Astrocyte (in vitro differentiated cells and primary cell): ENCODE results near the gene TEX14. TPM values are rescaled to one million over a fixed set of nuclear protein-coding genes. Genes with fewer than 3 reads are reported as not detected.

Experiments used
- DNase-seq: peaks from one replicate; pipeline ENCODE4 v3.0.0-alpha.2; 2010; ENCODE audit warnings: low read depth
- FAIRE-seq: peaks from 2 replicates; lab custom pipeline; 2011; peaks lifted over from hg19 to GRCh38; lab: Jason Lieb, UNC
- H2AFZ ChIP-seq: 2 replicates; pipeline ENCODE4 v1.6.0; 2012; ENCODE audit warnings: low read depth, low read length, inconsistent platforms
- H3K27ac ChIP-seq: 2 replicates; pipeline ENCODE4 v1.5.1; 2011; ENCODE audit warnings: low read depth, low read length, inconsistent platforms
- H3K27me3 ChIP-seq: 2 replicates; pipeline ENCODE4 v1.6.0; 2011; ENCODE audit warnings: low read length, inconsistent platforms; ENCODE audit not compliant: insufficient read depth
- H3K36me3 ChIP-seq: 2 replicates; pipeline ENCODE4 v1.5.1; 2011; ENCODE audit warnings: low read length, inconsistent platforms; ENCODE audit not compliant: insufficient read depth
- H3K4me1 ChIP-seq: 2 replicates; pipeline ENCODE4 v1.5.1; 2011; ENCODE audit warnings: low read length, inconsistent platforms; ENCODE audit not compliant: insufficient read depth
- H3K4me2 ChIP-seq: 2 replicates; pipeline ENCODE4 v1.6.0; 2012; ENCODE audit warnings: low read length, inconsistent platforms
- H3K4me3 ChIP-seq: 2 replicates; pipeline ENCODE4 v1.5.1; 2011; ENCODE audit warnings: low read depth, mild to moderate bottlenecking, low read length, inconsistent platforms; ENCODE audit not compliant: insufficient read depth
- H3K79me2 ChIP-seq: 2 replicates; pipeline ENCODE4 v1.6.0; 2012; ENCODE audit warnings: mild to moderate bottlenecking, low read length, inconsistent platforms; ENCODE audit not compliant: insufficient read depth
- H3K9ac ChIP-seq: 2 replicates; pipeline ENCODE4 v1.6.0; 2012; ENCODE audit warnings: mild to moderate bottlenecking, low read length, inconsistent platforms
- H3K9me3 ChIP-seq: 2 replicates; pipeline ENCODE4 v1.5.1; 2012; ENCODE audit warnings: low read depth, mild to moderate bottlenecking, low read length, inconsistent platforms; ENCODE audit not compliant: insufficient read depth
- H4K20me1 ChIP-seq: 2 replicates; pipeline ENCODE4 v1.6.0; 2012; ENCODE audit warnings: low read length, inconsistent platforms; ENCODE audit not compliant: insufficient read depth
- H3K27ac Mint-ChIP-seq: one replicate; pipeline ENCODE4 v1.8.0; 2021; ENCODE audit warnings: mild to moderate bottlenecking, mixed read lengths; ENCODE audit not compliant: unreplicated experiment
- H3K27me3 Mint-ChIP-seq: one replicate; pipeline ENCODE4 v1.8.0; 2021; ENCODE audit warnings: low read depth, mixed read lengths; ENCODE audit not compliant: unreplicated experiment
- H3K36me3 Mint-ChIP-seq: one replicate; pipeline ENCODE4 v1.8.0; 2021; ENCODE audit warnings: low read depth, mixed read lengths; ENCODE audit not compliant: unreplicated experiment
- H3K4me1 Mint-ChIP-seq: one replicate; pipeline ENCODE4 v1.8.0; 2021; ENCODE audit warnings: low read depth, mixed read lengths; ENCODE audit not compliant: unreplicated experiment
- H3K4me3 Mint-ChIP-seq: one replicate; pipeline ENCODE4 v1.8.0; 2021; ENCODE audit warnings: mild to moderate bottlenecking, moderate library complexity, mixed read lengths; ENCODE audit not compliant: unreplicated experiment
- H3K9me3 Mint-ChIP-seq: one replicate; pipeline ENCODE4 v1.8.0; 2021; ENCODE audit warnings: mild to moderate bottlenecking, mixed read lengths; ENCODE audit not compliant: unreplicated experiment
- CTCF ChIP-seq: IDR thresholded peaks from 2 replicates; pipeline ENCODE4 v1.5.1; 2011; ENCODE audit warnings: low read depth, mild to moderate bottlenecking, inconsistent platforms, low read length, moderate library complexity; ENCODE audit not compliant: insufficient read depth
- EZH2 ChIP-seq: IDR thresholded peaks from 2 replicates; pipeline ENCODE4 v1.6.1; 2012; ENCODE audit warnings: mild to moderate bottlenecking, low read length, inconsistent platforms; ENCODE audit not compliant: insufficient read depth
- total RNA-seq: library from RNA; stranded (reverse); gene quantifications from 2 replicates; pipeline ENCODE4 v1.2.1, GENCODE V29; 2021

The TEX14 gene
- total RNA-seq, 1 donor from 2014 or later = 0.09 TPM

GRCh38 chr17:58593123-58593522 lies 98.7 kb downstream of the TEX14 start:
- no peaks in the 10 kb centered on the region for H4K20me1 ChIP-seq
- H3K4me2 ChIP-seq = no peak overlapping the region
- DNase-seq (no peak), FAIRE-seq (no peak)
- no peaks in the 10 kb centered on the region for H3K4me1 ChIP-seq
- H3K4me1 Mint-ChIP-seq = no peaks in the 10 kb centered on the region
- no peak overlapping the region for H3K27ac Mint-ChIP-seq
- H2AFZ ChIP-seq = no peak overlapping the region
- H3K9ac ChIP-seq = no peak overlapping the region
- no peaks in the 10 kb centered on the region for H3K9me3 Mint-ChIP-seq
- no peaks in the 10 kb centered on the region for H3K9me3 ChIP-seq
- H3K36me3 Mint-ChIP-seq = no peaks in the 10 kb centered on the region
- H3K79me2 ChIP-seq = no peaks in the 10 kb centered on the region
- H3K27ac ChIP-seq = no peak overlapping the region
- no peak overlapping the region for H3K4me3 Mint-ChIP-seq
- no peak for TF ChIP-seq EZH2
- TF ChIP-seq CTCF = no peak
- H3K4me3 ChIP-seq = no peak overlapping the region
- H3K27me3 ChIP-seq = no peaks in the 10 kb centered on the region
- H3K36me3 ChIP-seq = no peaks in the 10 kb centered on the region
- H3K27me3 Mint-ChIP-seq = no peaks in the 10 kb centered on the region

- no peak overlapping the region for H2AFZ ChIP-seq
- TF ChIP-seq CTCF (peak; percentile 5), EZH2 (no peak)
Measured at GRCh38 chr17:58591455-58591854, 100.4 kb downstream of the TEX14 start.

GRCh38 chr17:58590377-58590776 lies 101.5 kb downstream of the TEX14 start:
- Mint-ChIP-seq H3K27ac (no peak overlapping the region), H3K27me3 (no peaks in the 10 kb centered on the region), H3K9me3 (no peaks in the 10 kb centered on the region), H3K4me1 (no peaks in the 10 kb centered on the region), H3K36me3 (no peaks in the 10 kb centered on the region), H3K4me3 (no peak overlapping the region)
- Histone ChIP-seq H3K27ac (no peak overlapping the region), H3K9me3 (no peaks in the 10 kb centered on the region), H4K20me1 (no peaks in the 10 kb centered on the region), H3K36me3 (no peaks in the 10 kb centered on the region), H3K4me2 (no peak overlapping the region), H3K4me1 (no peaks in the 10 kb centered on the region), H3K9ac (no peak overlapping the region), H2AFZ (no peak overlapping the region), H3K27me3 (no peaks in the 10 kb centered on the region), H3K4me3 (no peak overlapping the region), H3K79me2 (no peaks in the 10 kb centered on the region)
- DNase-seq (no peak), FAIRE-seq (no peak)
- no peak for TF ChIP-seq EZH2
- TF ChIP-seq CTCF = no peak

More at GRCh38 chr17:58591455-58591854, 100.4 kb downstream of the TEX14 start:
- no peak overlapping the region for H3K27ac Mint-ChIP-seq
- H3K9me3 Mint-ChIP-seq = no peaks in the 10 kb centered on the region
- H3K9ac ChIP-seq = no peak overlapping the region
- no peak overlapping the region for H3K27ac ChIP-seq
- no peak overlapping the region for H3K4me3 Mint-ChIP-seq
- no peaks in the 10 kb centered on the region for H3K27me3 ChIP-seq
- H3K9me3 ChIP-seq = no peaks in the 10 kb centered on the region
- DNase-seq (no peak), FAIRE-seq (no peak)
- H4K20me1 ChIP-seq = no peaks in the 10 kb centered on the region
- H3K4me3 ChIP-seq = no peak overlapping the region
- no peaks in the 10 kb centered on the region for H3K4me1 Mint-ChIP-seq
- H3K27me3 Mint-ChIP-seq = no peaks in the 10 kb centered on the region
- no peaks in the 10 kb centered on the region for H3K4me1 ChIP-seq
- H3K36me3 Mint-ChIP-seq = no peaks in the 10 kb centered on the region
- no peaks in the 10 kb centered on the region for H3K36me3 ChIP-seq
- no peaks in the 10 kb centered on the region for H3K79me2 ChIP-seq
- no peak overlapping the region for H3K4me2 ChIP-seq
